ENCODE measurements around the gene TM9SF4.

GRCh38 chr20:32160341-32160740, 50.8 kb downstream of the TM9SF4 start:
- TF ChIP-seq ZNF404 (tag by site-specific recombination; IDR thresholded peaks at IDR 0.05) (no peak), ZBTB8A (tag by site-specific recombination; IDR thresholded peaks at IDR 0.05) (no peak), EGR2 (tag by site-specific recombination; IDR thresholded peaks at IDR 0.05; ENCODE audit: low read depth) (no peak), ZNF76 (tag by site-specific recombination; IDR thresholded peaks at IDR 0.05; ENCODE audit: borderline replicate concordance, low read depth) (no peak), ZNF843 (tag by site-specific recombination; IDR thresholded peaks at IDR 0.05) (no peak), ZNF776 (tag by site-specific recombination; IDR thresholded peaks at IDR 0.05; ENCODE audit: borderline replicate concordance) (no peak), ZNF121 (tag by site-specific recombination; IDR thresholded peaks at IDR 0.05) (no peak), ZNF433 (tag by site-specific recombination; IDR thresholded peaks at IDR 0.05; ENCODE audit: low read depth) (no peak), ZNF311 (tag by site-specific recombination; IDR thresholded peaks at IDR 0.05; ENCODE audit: borderline replicate concordance) (no peak), ZBTB7A (tag by site-specific recombination; IDR thresholded peaks at IDR 0.05; ENCODE audit: low read depth) (no peak)
- TF ChIP-seq, protein P1, sequence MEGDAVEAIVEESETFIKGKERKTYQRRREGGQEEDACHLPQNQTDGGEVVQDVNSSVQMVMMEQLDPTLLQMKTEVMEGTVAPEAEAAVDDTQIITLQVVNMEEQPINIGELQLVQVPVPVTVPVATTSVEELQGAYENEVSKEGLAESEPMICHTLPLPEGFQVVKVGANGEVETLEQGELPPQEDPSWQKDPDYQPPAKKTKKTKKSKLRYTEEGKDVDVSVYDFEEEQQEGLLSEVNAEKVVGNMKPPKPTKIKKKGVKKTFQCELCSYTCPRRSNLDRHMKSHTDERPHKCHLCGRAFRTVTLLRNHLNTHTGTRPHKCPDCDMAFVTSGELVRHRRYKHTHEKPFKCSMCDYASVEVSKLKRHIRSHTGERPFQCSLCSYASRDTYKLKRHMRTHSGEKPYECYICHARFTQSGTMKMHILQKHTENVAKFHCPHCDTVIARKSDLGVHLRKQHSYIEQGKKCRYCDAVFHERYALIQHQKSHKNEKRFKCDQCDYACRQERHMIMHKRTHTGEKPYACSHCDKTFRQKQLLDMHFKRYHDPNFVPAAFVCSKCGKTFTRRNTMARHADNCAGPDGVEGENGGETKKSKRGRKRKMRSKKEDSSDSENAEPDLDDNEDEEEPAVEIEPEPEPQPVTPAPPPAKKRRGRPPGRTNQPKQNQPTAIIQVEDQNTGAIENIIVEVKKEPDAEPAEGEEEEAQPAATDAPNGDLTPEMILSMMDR (tag by site-specific recombination; IDR thresholded peaks at IDR 0.05) = no peak
- TF ChIP-seq, protein P2, sequence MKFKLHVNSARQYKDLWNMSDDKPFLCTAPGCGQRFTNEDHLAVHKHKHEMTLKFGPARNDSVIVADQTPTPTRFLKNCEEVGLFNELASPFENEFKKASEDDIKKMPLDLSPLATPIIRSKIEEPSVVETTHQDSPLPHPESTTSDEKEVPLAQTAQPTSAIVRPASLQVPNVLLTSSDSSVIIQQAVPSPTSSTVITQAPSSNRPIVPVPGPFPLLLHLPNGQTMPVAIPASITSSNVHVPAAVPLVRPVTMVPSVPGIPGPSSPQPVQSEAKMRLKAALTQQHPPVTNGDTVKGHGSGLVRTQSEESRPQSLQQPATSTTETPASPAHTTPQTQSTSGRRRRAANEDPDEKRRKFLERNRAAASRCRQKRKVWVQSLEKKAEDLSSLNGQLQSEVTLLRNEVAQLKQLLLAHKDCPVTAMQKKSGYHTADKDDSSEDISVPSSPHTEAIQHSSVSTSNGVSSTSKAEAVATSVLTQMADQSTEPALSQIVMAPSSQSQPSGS (tag by site-specific recombination; IDR thresholded peaks at IDR 0.05; ENCODE audit: low read depth) = no peak
- TF ChIP-seq, protein P3, sequence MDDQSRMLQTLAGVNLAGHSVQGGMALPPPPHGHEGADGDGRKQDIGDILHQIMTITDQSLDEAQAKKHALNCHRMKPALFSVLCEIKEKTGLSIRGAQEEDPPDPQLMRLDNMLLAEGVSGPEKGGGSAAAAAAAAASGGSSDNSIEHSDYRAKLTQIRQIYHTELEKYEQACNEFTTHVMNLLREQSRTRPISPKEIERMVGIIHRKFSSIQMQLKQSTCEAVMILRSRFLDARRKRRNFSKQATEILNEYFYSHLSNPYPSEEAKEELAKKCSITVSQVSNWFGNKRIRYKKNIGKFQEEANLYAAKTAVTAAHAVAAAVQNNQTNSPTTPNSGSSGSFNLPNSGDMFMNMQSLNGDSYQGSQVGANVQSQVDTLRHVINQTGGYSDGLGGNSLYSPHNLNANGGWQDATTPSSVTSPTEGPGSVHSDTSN (CRISPR knock-in tag; IDR thresholded peaks at IDR 0.05) = no peak
